ENCODE measurements around the gene ZNF350.

DNA sequence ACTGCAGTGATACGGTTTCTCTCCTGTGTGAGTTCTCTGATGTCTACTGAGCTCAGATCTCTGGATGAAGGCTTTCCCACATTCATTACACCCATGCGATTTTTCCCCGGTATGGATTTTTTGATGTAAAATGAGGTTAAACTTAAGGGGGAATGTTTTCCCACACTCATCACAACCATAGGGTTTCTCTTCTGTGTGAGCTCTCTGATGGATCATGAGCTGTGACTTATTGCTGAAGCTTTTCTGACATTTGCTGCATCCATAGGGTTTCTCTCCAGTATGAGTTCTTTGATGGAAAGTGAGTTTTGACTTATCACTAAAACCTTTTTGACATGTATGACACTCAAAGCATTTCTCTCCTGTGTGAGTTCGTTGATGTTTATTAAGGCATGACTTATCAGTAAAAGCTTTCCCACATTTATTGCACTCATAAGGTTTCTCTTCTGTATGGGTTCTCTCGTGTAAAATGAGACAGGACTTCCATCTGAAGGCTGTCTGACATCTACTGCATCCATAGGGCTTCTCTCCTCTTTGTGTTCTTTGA is 71.2 kb downstream of the ZNF350 start:
- no peak for TF ChIP-seq REST (IDR thresholded peaks at IDR 0.05; ENCODE audit: insufficient read depth in 1 of 2, low read depth in 2 of 2, low read length in 2 of 2)
- TF ChIP-seq POLR2AphosphoS5 (IDR thresholded peaks at IDR 0.05; ENCODE audit: low read depth, low read length): no peak
- no peak for TF ChIP-seq FOXP2 (optimal IDR thresholded peaks at IDR 0.05; ENCODE audit: borderline replicate concordance, extremely low read depth, extremely low read length, insufficient read depth)
- TF ChIP-seq SIN3A (IDR thresholded peaks at IDR 0.05; ENCODE audit: borderline replicate concordance, insufficient read depth, low read length): no peak
- TF ChIP-seq TAF1 (IDR thresholded peaks at IDR 0.05; ENCODE audit: borderline replicate concordance, insufficient read depth, low read length): no peak
